ENCODE results near the gene RFPL3. TPM values are rescaled to one million over a fixed set of nuclear protein-coding genes. Genes with fewer than 3 reads are reported as not detected.
A peak's percentile ranks its signal among the peaks of the same experiment; 100 is the strongest.
"Not testable (repeated sequence)": the region's sequence is repeated elsewhere in the genome, so short reads cannot be mapped to it uniquely, and the experiment has no call there.

Gene RFPL3
- total and polyA plus RNA-seq, 5 donors from 2014 or later: not detected

DNA sequence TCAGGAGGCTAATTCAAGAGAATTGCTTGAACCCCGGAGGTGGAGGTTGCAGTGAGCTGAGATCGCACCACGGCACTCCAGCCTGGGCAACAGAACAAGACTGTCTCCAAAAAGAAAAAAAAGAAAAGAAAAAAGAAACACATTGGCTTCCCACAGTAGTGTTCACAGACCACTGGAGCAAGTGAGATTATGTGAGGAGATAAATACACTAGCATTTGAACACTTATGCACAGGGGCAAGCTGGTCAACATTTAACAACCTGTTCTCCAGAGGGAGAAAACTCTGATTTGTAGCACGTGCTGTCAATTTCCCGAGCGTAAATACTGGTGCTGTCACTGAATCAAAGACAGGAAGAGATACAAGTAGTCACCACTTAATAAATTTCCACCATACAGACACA, 20.2 kb upstream of the RFPL3 start:
- H3K27ac Mint-ChIP-seq; H3K4me1 ChIP-seq (ENCODE audit: control insufficient read depth, insufficient read depth, low read length, poor library complexity, severe bottlenecking); H3K27ac ChIP-seq (ENCODE audit: insufficient read depth, low read length, poor library complexity, severe bottlenecking); H3K9me3 ChIP-seq (ENCODE audit: control insufficient read depth in 2 of 2, low read length in 2 of 2); H3K4me3 Mint-ChIP-seq; H3K4me3 ChIP-seq (ENCODE audit: low read depth, low read length); H3K9me3 Mint-ChIP-seq; H3K4me1 Mint-ChIP-seq; DNase-seq; H3K36me3 ChIP-seq (ENCODE audit: control insufficient read depth, insufficient read depth, low read length); H3K27me3 ChIP-seq (ENCODE audit: control insufficient read depth, insufficient read depth, low read length); ATAC-seq (ENCODE audit: low read depth in 2 of 2); H3K36me3 Mint-ChIP-seq: not testable (repeated sequence)
- H3K27me3 Mint-ChIP-seq: peaks cover 12% of the 10 kb centered on the region

GRCh38 chr22:32338757-32339156, 18.9 kb upstream of the RFPL3 start:
- H3K36me3 Mint-ChIP-seq: no peaks in the 10 kb centered on the region
- H3K4me1 Mint-ChIP-seq: no peaks in the 10 kb centered on the region
- Histone ChIP-seq H3K27me3 (ENCODE audit: control insufficient read depth, insufficient read depth, low read length) (peaks cover 1% of the 10 kb centered on the region), H3K4me1 (ENCODE audit: control insufficient read depth, insufficient read depth, low read length, poor library complexity, severe bottlenecking) (no peaks in the 10 kb centered on the region), H3K27ac (ENCODE audit: insufficient read depth, low read length, poor library complexity, severe bottlenecking) (no peak overlapping the region), H3K4me3 (ENCODE audit: low read depth, low read length) (no peak overlapping the region), H3K36me3 (ENCODE audit: control insufficient read depth, insufficient read depth, low read length) (no peaks in the 10 kb centered on the region), H3K9me3 (ENCODE audit: control insufficient read depth in 2 of 2, low read length in 2 of 2) (no peaks in the 10 kb centered on the region)
- DNase-seq (no peak), ATAC-seq (ENCODE audit: low read depth in 2 of 2) (no peak)
- H3K4me3 Mint-ChIP-seq: no peak overlapping the region
- H3K27me3 Mint-ChIP-seq: peaks cover 21% of the 10 kb centered on the region
- no peak overlapping the region for H3K27ac Mint-ChIP-seq
- H3K9me3 Mint-ChIP-seq: no peaks in the 10 kb centered on the region

DNA sequence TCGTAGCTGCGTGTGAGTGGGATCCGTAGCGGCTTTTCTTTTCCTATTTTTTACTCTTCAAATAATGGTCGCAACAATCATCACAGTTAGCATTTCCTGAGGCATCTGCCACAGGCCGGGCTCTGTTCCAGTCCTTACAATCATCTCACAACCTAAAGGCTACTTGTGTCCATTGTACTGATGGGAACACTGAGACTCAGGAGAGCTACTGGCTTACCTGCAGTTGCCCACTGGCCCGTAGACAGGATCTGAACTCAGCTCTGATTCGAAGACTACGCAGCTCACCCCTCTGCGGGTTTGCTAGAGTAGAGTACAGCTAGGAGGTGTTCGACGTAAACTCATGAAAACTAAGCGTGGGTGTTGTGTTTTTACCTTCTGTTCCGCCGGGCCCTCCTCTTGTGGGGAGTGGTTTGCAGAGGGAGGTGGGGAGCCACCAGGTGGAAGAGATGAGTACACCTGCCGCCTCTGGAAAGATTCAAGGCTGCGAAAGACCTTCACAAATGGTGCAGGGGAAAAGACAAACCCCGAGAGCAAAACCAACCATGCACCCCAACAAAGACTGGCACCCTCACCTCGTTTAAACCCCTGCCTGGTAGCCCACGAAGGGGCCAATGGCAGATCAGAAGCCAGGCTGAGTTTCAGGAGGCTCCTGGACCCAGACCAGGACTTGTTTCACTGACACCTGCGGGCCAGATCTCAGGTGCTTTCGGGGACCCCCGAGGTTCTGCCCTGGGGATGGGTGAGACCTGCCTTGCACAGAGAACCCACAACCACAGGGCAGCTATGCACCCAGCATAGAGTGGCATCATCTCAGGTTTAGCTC, 18.3 kb upstream of the RFPL3 start:
- H3K9me3 ChIP-seq (ENCODE audit: control insufficient read depth in 2 of 2, low read length in 2 of 2): no peaks in the 10 kb centered on the region
- H3K4me3 ChIP-seq (ENCODE audit: low read depth, low read length): no peak overlapping the region
- no peak for DNase-seq
- Mint-ChIP-seq H3K4me1 (no peaks in the 10 kb centered on the region), H3K9me3 (peaks cover 0 to 1% (median 0%) of the 10 kb centered on the region in 7 donors), H3K4me3 (no peak overlapping the region), H3K27ac (no peak overlapping the region), H3K27me3 (peaks cover 27% of the 10 kb centered on the region), H3K36me3 (no peaks in the 10 kb centered on the region)
- ATAC-seq (ENCODE audit: low read depth in 2 of 2): no peak
- H3K27me3 ChIP-seq (ENCODE audit: control insufficient read depth, insufficient read depth, low read length): peaks cover 1% of the 10 kb centered on the region
- no peaks in the 10 kb centered on the region for H3K36me3 ChIP-seq (ENCODE audit: control insufficient read depth, insufficient read depth, low read length)
- H3K4me1 ChIP-seq (ENCODE audit: control insufficient read depth, insufficient read depth, low read length, poor library complexity, severe bottlenecking): no peaks in the 10 kb centered on the region
- H3K27ac ChIP-seq (ENCODE audit: insufficient read depth, low read length, poor library complexity, severe bottlenecking): no peak overlapping the region

- Histone ChIP-seq H3K27ac (ENCODE audit: insufficient read depth, low read length, poor library complexity, severe bottlenecking) (no peak overlapping the region), H3K4me1 (ENCODE audit: control insufficient read depth, insufficient read depth, low read length, poor library complexity, severe bottlenecking) (no peaks in the 10 kb centered on the region), H3K4me3 (ENCODE audit: low read depth, low read length) (no peak overlapping the region), H3K9me3 (ENCODE audit: control insufficient read depth in 2 of 2, low read length in 2 of 2) (no peaks in the 10 kb centered on the region), H3K27me3 (ENCODE audit: control insufficient read depth, insufficient read depth, low read length) (peaks cover 1% of the 10 kb centered on the region), H3K36me3 (ENCODE audit: control insufficient read depth, insufficient read depth, low read length) (no peaks in the 10 kb centered on the region)
- H3K27me3 Mint-ChIP-seq: peaks cover 37% of the 10 kb centered on the region
- H3K27ac Mint-ChIP-seq: no peak overlapping the region
- no peaks in the 10 kb centered on the region for H3K36me3 Mint-ChIP-seq
- peaks cover 0 to 1% (median 0%) of the 10 kb centered on the region in 7 donors for H3K9me3 Mint-ChIP-seq
- H3K4me3 Mint-ChIP-seq: no peak overlapping the region
- no peak for DNase-seq
- no peaks in the 10 kb centered on the region for H3K4me1 Mint-ChIP-seq
- no peak for ATAC-seq (ENCODE audit: low read depth in 2 of 2)
Observed at GRCh38 chr22:32340411-32340810, 17.3 kb upstream of the RFPL3 start.

DNA sequence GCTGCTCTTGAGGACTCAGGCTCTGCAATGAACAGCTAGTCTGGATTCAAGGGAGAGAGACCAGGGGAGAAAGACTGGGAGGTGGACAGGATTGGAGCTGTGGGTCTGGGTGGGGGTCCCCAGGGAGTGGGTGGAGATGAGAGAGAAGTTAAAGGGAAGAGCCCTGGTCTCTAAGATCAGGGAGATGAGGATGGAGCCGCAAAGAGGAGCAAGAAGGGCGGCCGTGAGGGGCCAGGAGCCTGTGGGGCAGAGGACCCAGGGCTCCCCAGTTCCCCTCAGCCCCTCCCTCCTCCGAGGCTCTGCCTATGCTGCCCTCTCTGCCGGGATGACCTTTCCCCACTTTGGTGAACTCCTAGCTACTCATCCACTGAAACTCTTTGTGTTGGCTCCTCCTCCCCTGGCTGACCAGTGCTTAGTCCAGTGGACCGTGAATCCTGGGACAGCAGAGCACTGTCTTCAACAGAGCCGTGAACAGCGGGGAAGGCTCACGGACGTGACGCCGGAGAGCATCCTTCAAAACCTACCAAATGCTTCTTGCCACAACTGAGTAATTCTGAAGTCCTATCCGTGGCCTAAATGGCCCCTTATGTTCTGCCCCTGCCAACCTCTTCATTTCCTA, 16.4 kb upstream of the RFPL3 start:
- H3K36me3 ChIP-seq (ENCODE audit: control insufficient read depth, insufficient read depth, low read length): no peaks in the 10 kb centered on the region
- Mint-ChIP-seq H3K36me3 (no peaks in the 10 kb centered on the region), H3K9me3 (peaks cover 0 to 1% (median 0%) of the 10 kb centered on the region in 7 donors), H3K4me3 (no peak overlapping the region), H3K27me3 (peaks cover 42% of the 10 kb centered on the region), H3K4me1 (no peaks in the 10 kb centered on the region), H3K27ac (peak overlapping the region in 1 of 3 donors; percentile 61)
- no peak overlapping the region for H3K4me3 ChIP-seq (ENCODE audit: low read depth, low read length)
- no peak for DNase-seq
- no peak for ATAC-seq (ENCODE audit: low read depth in 2 of 2)
- H3K4me1 ChIP-seq (ENCODE audit: control insufficient read depth, insufficient read depth, low read length, poor library complexity, severe bottlenecking): no peaks in the 10 kb centered on the region
- H3K27me3 ChIP-seq (ENCODE audit: control insufficient read depth, insufficient read depth, low read length): peaks cover 5% of the 10 kb centered on the region
- H3K27ac ChIP-seq (ENCODE audit: insufficient read depth, low read length, poor library complexity, severe bottlenecking): no peak overlapping the region
- H3K9me3 ChIP-seq (ENCODE audit: control insufficient read depth in 2 of 2, low read length in 2 of 2): no peaks in the 10 kb centered on the region

GRCh38 chr22:32342977-32343376, 14.7 kb upstream of the RFPL3 start:
- Histone ChIP-seq H3K27me3 (ENCODE audit: control insufficient read depth, insufficient read depth, low read length) (peaks cover 5% of the 10 kb centered on the region), H3K4me1 (ENCODE audit: control insufficient read depth, insufficient read depth, low read length, poor library complexity, severe bottlenecking) (no peaks in the 10 kb centered on the region), H3K36me3 (ENCODE audit: control insufficient read depth, insufficient read depth, low read length) (no peaks in the 10 kb centered on the region), H3K9me3 (ENCODE audit: control insufficient read depth in 2 of 2, low read length in 2 of 2) (no peaks in the 10 kb centered on the region), H3K27ac (ENCODE audit: insufficient read depth, low read length, poor library complexity, severe bottlenecking) (no peak overlapping the region), H3K4me3 (ENCODE audit: low read depth, low read length) (no peak overlapping the region)
- DNase-seq (no peak), ATAC-seq (ENCODE audit: low read depth in 2 of 2) (no peak)
- H3K4me1 Mint-ChIP-seq: no peaks in the 10 kb centered on the region
- H3K4me3 Mint-ChIP-seq: no peak overlapping the region
- peaks cover 42% of the 10 kb centered on the region for H3K27me3 Mint-ChIP-seq
- H3K27ac Mint-ChIP-seq: no peak overlapping the region
- peaks cover 0 to 1% (median 0%) of the 10 kb centered on the region in 7 donors for H3K9me3 Mint-ChIP-seq
- no peaks in the 10 kb centered on the region for H3K36me3 Mint-ChIP-seq

DNA sequence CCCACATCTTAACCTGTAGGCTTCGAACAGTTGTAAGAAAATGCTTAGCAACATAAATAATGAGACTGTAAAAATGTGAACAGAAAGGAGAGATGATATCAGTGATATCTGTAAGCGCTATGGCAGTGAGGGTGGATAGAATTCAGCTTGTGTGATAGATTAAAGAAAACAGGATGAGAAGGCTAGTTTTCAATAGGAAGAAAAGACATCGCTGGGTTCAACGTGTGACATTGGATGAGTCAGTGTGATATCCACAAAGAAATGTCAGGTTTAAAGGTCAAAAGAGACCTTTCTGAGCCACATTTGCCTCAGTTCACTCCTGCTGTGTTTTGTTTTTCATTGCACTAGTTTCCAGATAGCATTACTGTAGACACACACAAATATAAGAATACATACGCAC, 13.7 kb upstream of the RFPL3 start:
- peaks cover 5% of the 10 kb centered on the region for H3K27me3 ChIP-seq (ENCODE audit: control insufficient read depth, insufficient read depth, low read length)
- no peak overlapping the region for H3K4me3 ChIP-seq (ENCODE audit: low read depth, low read length)
- no peak overlapping the region for H3K27ac Mint-ChIP-seq
- no peak overlapping the region for H3K27ac ChIP-seq (ENCODE audit: insufficient read depth, low read length, poor library complexity, severe bottlenecking)
- no peaks in the 10 kb centered on the region for H3K4me1 ChIP-seq (ENCODE audit: control insufficient read depth, insufficient read depth, low read length, poor library complexity, severe bottlenecking)
- no peaks in the 10 kb centered on the region for H3K36me3 Mint-ChIP-seq
- DNase-seq (no peak), ATAC-seq (ENCODE audit: low read depth in 2 of 2) (no peak)
- H3K4me3 Mint-ChIP-seq: no peak overlapping the region
- H3K9me3 ChIP-seq (ENCODE audit: control insufficient read depth in 2 of 2, low read length in 2 of 2): no peaks in the 10 kb centered on the region
- H3K9me3 Mint-ChIP-seq: peaks cover 0 to 1% (median 0%) of the 10 kb centered on the region in 7 donors
- H3K4me1 Mint-ChIP-seq: no peaks in the 10 kb centered on the region
- no peaks in the 10 kb centered on the region for H3K36me3 ChIP-seq (ENCODE audit: control insufficient read depth, insufficient read depth, low read length)
- H3K27me3 Mint-ChIP-seq: peaks cover 42% of the 10 kb centered on the region

All from CD4-positive, CD25-positive, alpha-beta regulatory T cell (primary cell).